GM12874 (cell line): Measurements from ENCODE around the gene EMC8.

Experiments used
- CTCF ChIP-seq: IDR thresholded peaks from 2 replicates; pipeline ENCODE4 v1.5.1; 2011; ENCODE audit warnings: low read depth, mild to moderate bottlenecking, control low read depth, low read length, moderate library complexity; ENCODE audit not compliant: insufficient read depth

Gene EMC8

DNA sequence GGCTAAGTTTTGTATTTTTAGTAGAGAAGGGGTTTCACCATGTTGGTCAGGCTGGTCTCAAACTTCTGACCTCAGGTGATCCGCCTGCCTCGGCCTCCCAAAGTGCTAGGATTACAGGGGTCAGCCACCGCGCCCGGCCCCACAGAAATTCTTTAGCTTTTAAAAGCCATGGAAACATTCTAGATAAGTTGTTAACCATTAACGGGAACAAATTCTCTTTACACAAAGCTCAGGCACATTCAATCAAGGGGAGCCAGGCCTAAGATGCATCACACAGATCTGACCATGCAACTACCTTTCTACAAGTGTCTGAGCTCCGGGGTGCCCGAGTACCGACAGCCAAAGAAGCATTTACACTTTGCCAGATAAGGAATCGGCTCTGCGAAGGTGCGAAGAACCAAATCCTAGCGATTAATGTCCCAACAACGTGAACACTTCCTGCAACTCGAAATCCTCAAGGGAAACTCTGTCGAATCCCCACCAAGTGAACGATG, 1.0 kb downstream of the EMC8 start:
- no peak for TF ChIP-seq CTCF

DNA sequence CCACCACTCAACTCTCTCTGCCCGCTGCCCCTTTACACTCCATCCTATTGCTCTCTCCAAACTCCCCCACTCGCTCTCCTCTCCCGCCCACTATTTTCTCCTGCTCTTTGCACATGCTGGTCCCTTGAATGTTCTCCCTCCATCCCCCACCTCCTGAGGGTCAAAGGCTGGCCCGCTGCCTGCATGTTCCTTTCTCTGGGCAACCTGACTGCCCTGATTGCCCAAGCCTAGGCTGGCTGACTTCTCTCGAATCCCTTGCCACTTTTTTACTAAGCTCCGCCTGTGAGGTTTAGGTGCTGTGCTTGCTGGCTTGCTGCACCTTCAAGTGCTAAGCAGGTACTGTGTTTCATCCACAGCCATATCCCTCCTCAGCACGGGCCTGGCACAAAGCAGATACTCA, 2.7 kb downstream of the EMC8 start:
- no peak for TF ChIP-seq CTCF

- no peak for TF ChIP-seq CTCF
Measured at GRCh38 chr16:85796152-85796551, 3.2 kb downstream of the EMC8 start.

DNA sequence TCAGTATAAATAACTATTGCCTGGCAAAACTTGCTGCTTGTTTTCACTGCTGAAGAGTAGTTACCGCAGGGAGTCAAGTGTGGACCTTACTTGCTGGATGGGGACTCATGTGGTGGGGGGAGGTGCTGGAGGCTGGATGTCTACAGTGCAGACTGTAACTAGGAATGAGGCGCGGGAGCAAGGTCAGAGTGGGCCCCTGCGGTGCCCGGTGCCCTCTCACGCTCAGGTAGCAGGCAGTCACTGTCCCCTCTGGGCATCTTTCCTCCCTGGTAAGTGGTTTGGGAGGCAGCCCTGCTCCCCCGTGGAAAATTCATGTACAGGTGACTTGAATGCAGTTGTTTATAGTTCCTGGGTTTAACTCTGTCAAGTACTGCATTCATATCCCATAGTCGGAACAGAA, 4.6 kb downstream of the EMC8 start:
- TF ChIP-seq CTCF = no peak

DNA sequence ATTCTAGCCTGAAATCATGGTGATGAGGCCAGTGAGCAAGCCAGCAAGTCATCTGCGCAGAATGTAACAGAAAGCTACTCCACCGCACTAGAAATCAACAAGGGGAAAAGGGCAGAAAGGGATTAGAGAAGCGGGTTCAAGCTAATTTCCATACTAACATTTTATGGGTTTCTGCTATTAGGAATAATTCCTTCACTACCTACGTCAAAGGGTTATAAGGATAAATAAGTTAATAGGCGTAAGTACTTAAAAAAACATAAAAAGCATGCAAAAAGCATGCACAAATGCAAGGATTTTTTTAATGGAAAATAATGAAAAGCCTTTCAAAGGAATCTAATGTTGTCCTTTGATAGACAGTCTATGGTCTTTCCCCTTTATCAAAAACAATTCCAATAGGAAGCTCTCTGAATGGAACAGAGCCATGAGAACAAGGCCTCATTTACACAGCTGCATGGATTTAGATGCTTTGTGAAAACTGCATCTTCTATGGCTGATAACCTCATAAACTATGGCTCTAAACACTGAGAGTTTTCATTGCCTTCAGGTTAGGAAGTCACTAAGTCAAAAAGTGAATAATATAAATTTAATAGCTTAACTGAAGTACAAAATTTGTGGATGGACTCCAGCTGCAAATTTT, 5.6 kb downstream of the EMC8 start:
- TF ChIP-seq CTCF = no peak

DNA sequence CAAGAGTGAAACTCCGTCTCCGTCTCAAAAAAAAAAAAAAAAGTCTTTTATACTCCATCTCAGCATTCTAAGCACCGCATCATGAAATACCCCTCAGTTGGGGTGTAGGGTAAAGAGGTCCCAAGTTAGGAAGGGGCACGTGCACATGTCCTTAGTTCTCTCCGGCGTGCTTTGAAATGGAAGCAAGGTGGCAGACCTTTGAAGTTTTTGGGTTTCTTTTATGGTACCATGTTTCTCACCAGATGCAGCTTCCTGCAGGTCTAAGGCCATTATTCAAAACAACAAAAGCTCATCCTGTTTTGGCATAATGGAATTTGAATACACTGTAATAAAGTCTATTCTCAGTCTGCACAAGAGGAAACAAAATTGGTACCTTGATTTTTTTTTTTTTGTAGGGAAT, 9.6 kb downstream of the EMC8 start:
- TF ChIP-seq CTCF = no peak

DNA sequence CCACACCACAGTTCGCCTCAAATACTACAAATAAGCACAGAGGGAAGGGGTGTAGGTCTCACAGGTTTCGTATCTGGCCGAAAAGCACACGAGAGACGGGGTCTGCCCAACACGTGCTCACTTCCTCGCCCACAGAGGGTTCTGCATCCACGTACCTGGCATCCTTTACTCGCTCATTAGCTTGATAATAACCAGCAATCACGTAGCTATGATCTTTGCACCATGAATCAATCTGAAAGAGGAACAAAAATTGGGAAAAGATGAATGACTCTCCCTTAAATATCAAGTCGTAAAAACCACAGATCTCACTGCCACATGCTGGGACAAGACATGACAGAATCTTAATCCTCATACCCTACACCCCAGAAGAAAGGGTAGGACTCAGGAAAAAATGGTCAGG, 10.5 kb downstream of the EMC8 start:
- no peak for TF ChIP-seq CTCF
